HEK293 (cell line): ENCODE data around the gene MYO5B.

Source experiments
- YY1 ChIP-seq: fragments of 450-650 bp; formaldehyde crosslinking; IDR thresholded peaks from 2 replicates; pipeline ENCODE4 v1.5.1; 2018; ENCODE audit warnings: missing biosample characterization, missing genetic modification characterization
- ZNF112 ChIP-seq: fragments of 450-650 bp; formaldehyde crosslinking; IDR thresholded peaks from 2 replicates; pipeline ENCODE4 v1.5.0; 2017; ENCODE audit warnings: missing biosample characterization, missing genetic modification characterization
- ZNF707 ChIP-seq: fragments of 450-650 bp; formaldehyde crosslinking; IDR thresholded peaks from 2 replicates; pipeline ENCODE4 v1.5.1; 2016; ENCODE audit warnings: missing biosample characterization, missing genetic modification characterization
- ZNF785 ChIP-seq: fragments of 450-650 bp; formaldehyde crosslinking; IDR thresholded peaks from 2 replicates; pipeline ENCODE4 v1.5.1; 2016; ENCODE audit warnings: missing biosample characterization, missing genetic modification characterization
- ZSCAN30 ChIP-seq: fragments of 450-650 bp; IDR thresholded peaks from 2 replicates; pipeline ENCODE4 v1.5.1; 2018; ENCODE audit warnings: missing biosample characterization, mild to moderate bottlenecking, missing genetic modification characterization, moderate library complexity
- TF ChIP-seq, protein P1 (sequence below): fragments of 450-650 bp; formaldehyde crosslinking; IDR thresholded peaks from 2 replicates; pipeline ENCODE4 v1.5.1; 2016; ENCODE audit warnings: missing biosample characterization, missing genetic modification characterization
- TF ChIP-seq, protein P2 (sequence below): fragments of 450-650 bp; formaldehyde crosslinking; IDR thresholded peaks from 2 replicates; pipeline ENCODE4 v1.5.1; 2016; ENCODE audit warnings: missing biosample characterization, missing genetic modification characterization

DNA sequence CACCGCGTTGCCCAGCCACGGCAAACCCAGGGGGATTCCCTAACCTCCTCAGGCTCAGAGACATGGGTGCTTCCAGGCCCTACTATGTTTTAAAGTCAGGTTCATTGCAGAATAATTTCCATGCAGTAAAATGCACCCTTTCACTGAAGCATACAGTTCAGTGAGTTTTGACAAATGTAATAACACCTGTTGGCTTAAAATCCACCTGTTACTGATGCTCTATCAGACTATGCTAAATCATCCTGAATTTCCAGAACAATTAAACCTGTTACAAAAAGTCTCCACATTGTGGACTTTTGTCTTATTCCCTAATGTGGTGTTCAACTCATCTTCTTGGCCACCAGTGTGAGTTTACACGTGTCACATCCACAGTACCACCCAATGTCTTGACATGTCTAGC lies 234.6 kb downstream of the MYO5B start:
- TF ChIP-seq, protein P1, sequence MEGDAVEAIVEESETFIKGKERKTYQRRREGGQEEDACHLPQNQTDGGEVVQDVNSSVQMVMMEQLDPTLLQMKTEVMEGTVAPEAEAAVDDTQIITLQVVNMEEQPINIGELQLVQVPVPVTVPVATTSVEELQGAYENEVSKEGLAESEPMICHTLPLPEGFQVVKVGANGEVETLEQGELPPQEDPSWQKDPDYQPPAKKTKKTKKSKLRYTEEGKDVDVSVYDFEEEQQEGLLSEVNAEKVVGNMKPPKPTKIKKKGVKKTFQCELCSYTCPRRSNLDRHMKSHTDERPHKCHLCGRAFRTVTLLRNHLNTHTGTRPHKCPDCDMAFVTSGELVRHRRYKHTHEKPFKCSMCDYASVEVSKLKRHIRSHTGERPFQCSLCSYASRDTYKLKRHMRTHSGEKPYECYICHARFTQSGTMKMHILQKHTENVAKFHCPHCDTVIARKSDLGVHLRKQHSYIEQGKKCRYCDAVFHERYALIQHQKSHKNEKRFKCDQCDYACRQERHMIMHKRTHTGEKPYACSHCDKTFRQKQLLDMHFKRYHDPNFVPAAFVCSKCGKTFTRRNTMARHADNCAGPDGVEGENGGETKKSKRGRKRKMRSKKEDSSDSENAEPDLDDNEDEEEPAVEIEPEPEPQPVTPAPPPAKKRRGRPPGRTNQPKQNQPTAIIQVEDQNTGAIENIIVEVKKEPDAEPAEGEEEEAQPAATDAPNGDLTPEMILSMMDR (tag by site-specific recombination), result no peak
- TF ChIP-seq, protein P2, sequence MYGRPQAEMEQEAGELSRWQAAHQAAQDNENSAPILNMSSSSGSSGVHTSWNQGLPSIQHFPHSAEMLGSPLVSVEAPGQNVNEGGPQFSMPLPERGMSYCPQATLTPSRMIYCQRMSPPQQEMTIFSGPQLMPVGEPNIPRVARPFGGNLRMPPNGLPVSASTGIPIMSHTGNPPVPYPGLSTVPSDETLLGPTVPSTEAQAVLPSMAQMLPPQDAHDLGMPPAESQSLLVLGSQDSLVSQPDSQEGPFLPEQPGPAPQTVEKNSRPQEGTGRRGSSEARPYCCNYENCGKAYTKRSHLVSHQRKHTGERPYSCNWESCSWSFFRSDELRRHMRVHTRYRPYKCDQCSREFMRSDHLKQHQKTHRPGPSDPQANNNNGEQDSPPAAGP, result no peak
- TF ChIP-seq YY1 (tag by site-specific recombination) (no peak), ZSCAN30 (tag by site-specific recombination) (no peak), ZNF707 (tag by site-specific recombination) (no peak), ZNF785 (tag by site-specific recombination) (no peak), ZNF112 (tag by site-specific recombination) (no peak)
